GM19099 (cell line): Measurements from ENCODE around the gene A2M.

Experiments
- POLR2A ChIP-seq: IDR thresholded peaks from 3 replicates; pipeline ENCODE4 v1.6.1; 2011; ENCODE audit warnings: low read depth; ENCODE audit not compliant: insufficient read length; ENCODE audit errors: extremely low read depth

Gene A2M

DNA sequence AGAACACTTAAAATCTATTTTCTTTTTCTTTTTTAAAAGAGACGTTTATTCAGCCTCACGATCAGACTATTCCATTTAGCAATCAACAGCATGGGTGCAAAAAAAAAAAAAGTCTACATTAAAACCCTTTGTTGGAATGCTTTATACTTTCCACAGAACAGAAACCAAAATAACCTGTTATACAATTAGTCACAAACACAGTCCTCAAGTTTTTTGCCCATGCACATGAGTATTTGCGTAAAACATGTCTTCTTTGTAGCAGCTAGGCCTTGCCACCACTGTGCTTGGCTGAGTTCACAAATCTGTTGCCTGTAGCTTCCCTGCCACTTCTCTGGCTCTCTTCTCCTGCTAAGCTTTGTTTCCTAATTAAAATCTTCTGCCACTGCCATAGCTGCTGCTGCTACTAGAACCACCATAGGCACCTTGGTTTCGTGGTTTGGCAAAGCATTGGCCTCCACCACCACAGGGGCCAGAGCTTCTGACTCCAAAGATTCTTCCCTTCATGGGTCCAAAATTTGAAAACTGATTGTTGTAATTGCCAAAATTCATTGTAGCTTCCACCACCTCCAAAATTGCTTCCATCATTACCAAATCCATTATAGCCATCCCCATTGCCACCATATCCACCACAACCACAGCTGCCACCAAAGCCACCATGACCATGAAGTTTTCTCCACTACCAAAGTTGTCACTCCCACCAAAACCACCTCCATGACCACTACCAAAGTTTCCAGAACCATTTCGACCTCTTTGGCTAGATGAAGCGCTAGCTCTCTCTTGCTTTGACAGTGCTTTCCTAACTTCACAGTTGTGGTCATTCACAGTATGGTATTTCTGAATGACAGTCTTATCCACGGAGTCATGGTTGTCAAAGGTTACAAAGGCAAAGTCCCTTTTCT is 88.3 kb downstream of the A2M start:
- no peak for TF ChIP-seq POLR2A

DNA sequence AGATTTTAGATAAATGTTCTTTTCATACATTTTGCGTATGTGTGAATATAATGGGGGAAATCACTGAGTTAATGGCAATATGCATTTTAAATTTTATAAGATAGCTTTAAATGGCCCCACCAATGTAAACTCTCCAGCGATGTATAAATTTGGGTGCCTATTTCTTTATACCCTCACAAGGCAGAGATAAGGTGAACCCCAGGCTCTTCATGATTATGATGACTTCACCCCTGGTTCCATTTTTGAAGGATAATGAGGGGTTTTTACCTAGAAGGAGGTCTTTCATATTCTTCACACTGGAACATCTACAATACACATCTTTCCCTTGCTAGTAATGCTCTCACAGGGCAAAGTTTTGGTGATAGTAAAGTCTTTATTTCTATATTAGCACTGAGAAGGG is 91.2 kb downstream of the A2M start:
- TF ChIP-seq POLR2A: no peak

DNA sequence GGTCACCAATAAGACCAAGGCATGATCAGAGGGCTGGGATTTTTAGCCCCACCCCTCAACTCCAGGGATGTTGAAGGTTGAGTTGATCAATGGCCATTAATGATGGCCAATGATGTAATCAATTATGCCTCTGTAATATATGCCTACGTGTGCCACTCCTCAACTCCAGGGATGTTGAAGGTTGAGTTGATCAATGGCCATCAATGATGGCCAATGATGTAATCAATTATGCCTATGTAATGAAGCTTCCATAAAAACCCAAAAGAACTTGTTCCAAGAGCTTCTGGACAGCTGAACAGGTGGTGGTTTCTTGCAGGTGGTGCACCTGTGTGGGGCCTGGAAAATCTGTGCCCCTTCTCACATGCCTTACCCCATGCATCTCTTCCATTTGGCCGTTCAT is 93.1 kb downstream of the A2M start:
- no peak for TF ChIP-seq POLR2A
